H9 (cell line): Measurements from ENCODE around the gene FLNA. TPM values are rescaled to one million over a fixed set of nuclear protein-coding genes. Genes with fewer than 3 reads are reported as not detected.
A peak's percentile ranks its signal among the peaks of the same experiment; 100 is the strongest.

Source experiments
- DNase-seq: peaks from one replicate; pipeline ENCODE4 v3.0.0-alpha.2; 2017
- H2AFZ ChIP-seq: one replicate; pipeline ENCODE4 v1.6.1; 2013; ENCODE audit warnings: mild to moderate bottlenecking, low read length, control low read depth, moderate library complexity
- H2AK5ac ChIP-seq: 2 replicates; pipeline ENCODE4 v1.6.1; 2013; ENCODE audit warnings: low read length, control low read depth, mixed read lengths; ENCODE audit not compliant: insufficient read length
- H2BK120ac ChIP-seq: one replicate; pipeline ENCODE4 v1.6.1; 2013; ENCODE audit warnings: low read depth, mild to moderate bottlenecking, low read length, control low read depth, inconsistent platforms; ENCODE audit not compliant: poor library complexity, severe bottlenecking
- H2BK12ac ChIP-seq: 2 replicates; pipeline ENCODE4 v1.6.1; 2013; ENCODE audit warnings: low read length, control low read depth, mixed read lengths, low read depth; ENCODE audit not compliant: insufficient read length
- H2BK15ac ChIP-seq: 2 replicates; pipeline ENCODE4 v1.6.1; 2013; ENCODE audit warnings: low read depth, low read length, control low read depth
- H2BK20ac ChIP-seq: one replicate; pipeline ENCODE4 v1.6.1; 2013; ENCODE audit warnings: low read depth, mild to moderate bottlenecking, low read length, control low read depth, inconsistent platforms; ENCODE audit not compliant: poor library complexity, severe bottlenecking
- H2BK5ac ChIP-seq: 2 replicates; pipeline ENCODE4 v1.6.1; 2013; ENCODE audit warnings: low read length, control low read depth, mixed read lengths; ENCODE audit not compliant: insufficient read length
- H3K14ac ChIP-seq: 2 replicates; pipeline ENCODE4 v1.6.1; 2013; ENCODE audit warnings: low read length, control low read depth; ENCODE audit not compliant: insufficient read depth
- H3K18ac ChIP-seq: 2 replicates; pipeline ENCODE4 v1.6.1; 2013; ENCODE audit warnings: low read depth, mild to moderate bottlenecking, mixed read lengths, low read length, control low read depth; ENCODE audit not compliant: insufficient read length
- H3K23ac ChIP-seq: 2 replicates; pipeline ENCODE4 v1.6.1; 2013; ENCODE audit warnings: low read length, control low read depth, mixed read lengths, low read depth; ENCODE audit not compliant: insufficient read length
- H3K23me2 ChIP-seq: 2 replicates; pipeline ENCODE4 v1.6.1; 2013; ENCODE audit warnings: low read depth, mild to moderate bottlenecking, mixed read lengths, low read length, control low read depth; ENCODE audit not compliant: insufficient read length, poor library complexity, severe bottlenecking
- H3K27ac ChIP-seq: 2 replicates; pipeline ENCODE4 v1.5.1; 2013; ENCODE audit warnings: low read length, control low read depth, mixed read lengths, low read depth; ENCODE audit not compliant: insufficient read length
- H3K27me3 ChIP-seq: 2 replicates; pipeline ENCODE4 v1.6.1; 2013; ENCODE audit warnings: low read length, control low read depth, inconsistent platforms; ENCODE audit not compliant: insufficient read depth
- H3K4ac ChIP-seq: 2 replicates; pipeline ENCODE4 v1.6.1; 2013; ENCODE audit warnings: low read depth, mild to moderate bottlenecking, control low read depth, inconsistent platforms, low read length, moderate library complexity
- H3K4me1 ChIP-seq: 2 replicates; pipeline ENCODE4 v1.6.1; 2013; ENCODE audit warnings: low read length, control low read depth, inconsistent platforms; ENCODE audit not compliant: insufficient read depth
- H3K4me2 ChIP-seq: 2 replicates; pipeline ENCODE4 v1.6.1; 2013; ENCODE audit warnings: low read length, control low read depth, mixed read lengths; ENCODE audit not compliant: insufficient read length, insufficient read depth
- H3K56ac ChIP-seq: 2 replicates; pipeline ENCODE4 v1.6.1; 2013; ENCODE audit warnings: low read depth, mild to moderate bottlenecking, mixed read lengths, low read length, control low read depth; ENCODE audit not compliant: insufficient read length
- H3K79me1 ChIP-seq: 2 replicates; pipeline ENCODE4 v1.6.1; 2013; ENCODE audit warnings: low read depth, mild to moderate bottlenecking, moderate library complexity, low read length, control low read depth, inconsistent platforms; ENCODE audit not compliant: insufficient read depth, poor library complexity, severe bottlenecking
- H3K79me2 ChIP-seq: 2 replicates; pipeline ENCODE4 v1.6.1; 2013; ENCODE audit warnings: low read length, control low read depth, inconsistent platforms; ENCODE audit not compliant: insufficient read depth
- H3K9ac ChIP-seq: 2 replicates; pipeline ENCODE4 v1.6.1; 2013; ENCODE audit warnings: low read length, control low read depth, mixed read lengths; ENCODE audit not compliant: insufficient read length; ENCODE audit errors: extremely low read depth
- H3K9me3 ChIP-seq: one replicate; pipeline ENCODE4 v1.6.1; 2013; ENCODE audit warnings: low read depth, low read length, inconsistent platforms; ENCODE audit not compliant: control insufficient read depth
- H3T11ph ChIP-seq: one replicate; pipeline ENCODE4 v1.6.1; 2013; ENCODE audit warnings: mild to moderate bottlenecking, low read length, control low read depth, inconsistent platforms
- H4K20me1 ChIP-seq: one replicate; pipeline ENCODE4 v1.6.1; 2013; ENCODE audit not compliant: control insufficient read depth, insufficient read length, insufficient read depth
- H4K5ac ChIP-seq: 2 replicates; pipeline ENCODE4 v1.6.1; 2013; ENCODE audit warnings: low read depth, mild to moderate bottlenecking, mixed read lengths, low read length, control low read depth; ENCODE audit not compliant: insufficient read length
- H4K8ac ChIP-seq: replicated peaks from 2 replicates; pipeline ENCODE4 v1.6.1; 2013; ENCODE audit warnings: low read length, control low read depth, mixed read lengths, low read depth; ENCODE audit not compliant: insufficient read length
- H4K91ac ChIP-seq: 2 replicates; pipeline ENCODE4 v1.6.1; 2013; ENCODE audit warnings: low read depth, mild to moderate bottlenecking, moderate library complexity, mixed read lengths, low read length, control low read depth; ENCODE audit not compliant: insufficient read length
- H3K27ac Mint-ChIP-seq, 3 experiments: 2 replicates in 2 of 3; 3 replicates in 1 of 3; pipeline ENCODE4 v1.8.0; 2020 to 2021; ENCODE audit warnings: mixed read lengths in 3 of 3, mild to moderate bottlenecking in 1 of 3, moderate library complexity in 1 of 3
- H3K27me3 Mint-ChIP-seq: 2 replicates; pipeline ENCODE4 v1.8.0; 2021; ENCODE audit warnings: low read depth, mild to moderate bottlenecking, moderate library complexity, mixed read lengths
- H3K36me3 Mint-ChIP-seq, 3 experiments: 2 replicates in 2 of 3; 3 replicates in 1 of 3; pipeline ENCODE4 v1.8.0; 2020 to 2021; ENCODE audit warnings: low read depth in 3 of 3, mixed read lengths in 3 of 3; ENCODE audit not compliant: insufficient read depth in 1 of 3
- H3K4me1 Mint-ChIP-seq, 2 experiments: 2 replicates each; pipeline ENCODE4 v1.8.0; 2020; ENCODE audit warnings: mixed read lengths in 2 of 2
- H3K4me3 Mint-ChIP-seq, 2 experiments: 2 replicates in 1 of 2; 3 replicates in 1 of 2; pipeline ENCODE4 v1.8.0; 2020 to 2021; ENCODE audit warnings: mild to moderate bottlenecking in 2 of 2, mixed read lengths in 2 of 2, moderate library complexity in 1 of 2
- H3K9me3 Mint-ChIP-seq, 2 experiments: 2 replicates in 1 of 2; 3 replicates in 1 of 2; pipeline ENCODE4 v1.8.0; 2020; ENCODE audit warnings: mild to moderate bottlenecking in 2 of 2, mixed read lengths in 2 of 2, moderate library complexity in 1 of 2
- CTCF ChIP-seq: fragments of 200-600 bp; sonication (generic); conservative IDR thresholded peaks from 3 replicates; pipeline ENCODE4 v1.8.0; 2021; ENCODE audit warnings: antibody characterized with exemption, mild to moderate bottlenecking
- WGBS: extraction: QIAGEN DNeasy Blood & Tissue Kit; methylation state at CpG from one replicate; pipeline ENCODE4 v1.1.7; 2013; ENCODE audit warnings: missing lambda C conversion rate, low lambda C conversion rate, mixed read lengths; ENCODE audit not compliant: insufficient read length; ENCODE audit errors: extremely low coverage; 5-methylcytosine and 5-hydroxymethylcytosine counted together
- total RNA-seq: library from RNA; stranded (reverse); gene quantifications from 2 replicates; pipeline ENCODE4 v1.2.1, GENCODE V29; 2021

FLNA gene
- total RNA-seq, 1 experiment from 2014 or later: 957 TPM

- no peak overlapping the region for H3K9ac ChIP-seq
- no peak overlapping the region for H3K23ac ChIP-seq
- no peak overlapping the region for H4K5ac ChIP-seq
- no peaks in the 10 kb centered on the region for H3K79me1 ChIP-seq
- no peak overlapping the region; the same call in 1 of the 2 replicates for H3K14ac ChIP-seq
- Mint-ChIP-seq H3K4me1 (peaks cover 2 to 16% of the 10 kb centered on the region in 2 experiments), H3K27me3 (peaks cover 22% of the 10 kb centered on the region), H3K27ac (no peak overlapping the region), H3K9me3 (peaks cover 79 to 84% of the 10 kb centered on the region in 2 experiments), H3K4me3 (no peak overlapping the region), H3K36me3 (peaks cover 0 to 4% (median 0%) of the 10 kb centered on the region in 3 experiments; a peak in 4 of 7 replicates)
- H4K91ac ChIP-seq: no peak overlapping the region
- no peak overlapping the region for H3K4me2 ChIP-seq
- peaks cover 66% of the 10 kb centered on the region for H3K9me3 ChIP-seq
- no peak overlapping the region for H3K18ac ChIP-seq
- peak; percentile 66 for DNase-seq
- no peak overlapping the region for H2BK120ac ChIP-seq
- no peak overlapping the region for H3K56ac ChIP-seq
- H3K79me2 ChIP-seq: no peaks in the 10 kb centered on the region
- no peak overlapping the region for H2AFZ ChIP-seq
- WGBS: no CpG with 5 or more reads among the region's 9 CpGs
- no peak overlapping the region for H4K8ac ChIP-seq
- no peaks in the 10 kb centered on the region for H3K27me3 ChIP-seq
- no peak overlapping the region for H3K4ac ChIP-seq
- no peaks in the 10 kb centered on the region for H4K20me1 ChIP-seq
- H3T11ph ChIP-seq: no peak overlapping the region
- H2AK5ac ChIP-seq: no peak overlapping the region
- H2BK15ac ChIP-seq: no peak overlapping the region
- H3K27ac ChIP-seq: no peak overlapping the region
- no peak overlapping the region for H2BK5ac ChIP-seq
- TF ChIP-seq CTCF: peak; percentile 74
- H3K23me2 ChIP-seq: no peaks in the 10 kb centered on the region
- no peak overlapping the region for H2BK12ac ChIP-seq
- no peaks in the 10 kb centered on the region for H3K4me1 ChIP-seq
- no peak overlapping the region for H2BK20ac ChIP-seq
Observed at GRCh38 chrX:154308108-154308946, 66.1 kb downstream of the FLNA start.
